ENCODE results near the gene JDP2.

Gene JDP2

GRCh38 chr14:75399843-75400775, 27.7 kb upstream of the JDP2 start:
- no peak overlapping the region for H3K4me3 Mint-ChIP-seq
- peaks cover 6% of the 10 kb centered on the region for H3K4me1 Mint-ChIP-seq (ENCODE audit: low read depth)
- H3K27ac Mint-ChIP-seq: no peak overlapping the region
- no peak for DNase-seq
- H3K9me3 Mint-ChIP-seq: no peaks in the 10 kb centered on the region
- H3K27me3 Mint-ChIP-seq: no peaks in the 10 kb centered on the region
- H3K36me3 Mint-ChIP-seq (ENCODE audit: low read depth): no peaks in the 10 kb centered on the region

GRCh38 chr14:75401361-75401760, 26.5 kb upstream of the JDP2 start:
- Mint-ChIP-seq H3K4me3 (no peak overlapping the region), H3K27ac (no peak overlapping the region), H3K4me1 (ENCODE audit: low read depth) (peaks cover 6% of the 10 kb centered on the region), H3K36me3 (ENCODE audit: low read depth) (no peaks in the 10 kb centered on the region), H3K27me3 (no peaks in the 10 kb centered on the region), H3K9me3 (no peaks in the 10 kb centered on the region)
- DNase-seq: no peak

- Mint-ChIP-seq H3K4me3 (no peak overlapping the region), H3K4me1 (ENCODE audit: low read depth) (peaks cover 6% of the 10 kb centered on the region), H3K27ac (no peak overlapping the region), H3K27me3 (no peaks in the 10 kb centered on the region), H3K36me3 (ENCODE audit: low read depth) (no peaks in the 10 kb centered on the region), H3K9me3 (no peaks in the 10 kb centered on the region)
- DNase-seq: no peak
Observed at GRCh38 chr14:75402867-75403413, 24.9 kb upstream of the JDP2 start.

GRCh38 chr14:75404847-75405246, 23.0 kb upstream of the JDP2 start:
- no peak overlapping the region for H3K27ac Mint-ChIP-seq
- H3K36me3 Mint-ChIP-seq (ENCODE audit: low read depth): no peaks in the 10 kb centered on the region

GRCh38 chr14:75406102-75406501, 21.7 kb upstream of the JDP2 start:
- no peak for DNase-seq
- no peak overlapping the region for H3K4me3 Mint-ChIP-seq
- no peaks in the 10 kb centered on the region for H3K36me3 Mint-ChIP-seq (ENCODE audit: low read depth)
- H3K4me1 Mint-ChIP-seq (ENCODE audit: low read depth): no peaks in the 10 kb centered on the region
- no peaks in the 10 kb centered on the region for H3K27me3 Mint-ChIP-seq
- no peak overlapping the region for H3K27ac Mint-ChIP-seq
- H3K9me3 Mint-ChIP-seq: no peaks in the 10 kb centered on the region

More at GRCh38 chr14:75404847-75405246, 23.0 kb upstream of the JDP2 start:
- DNase-seq: no peak
- H3K27me3 Mint-ChIP-seq: no peaks in the 10 kb centered on the region
- H3K4me1 Mint-ChIP-seq (ENCODE audit: low read depth): peaks cover 6% of the 10 kb centered on the region
- H3K4me3 Mint-ChIP-seq: no peak overlapping the region
- H3K9me3 Mint-ChIP-seq: no peaks in the 10 kb centered on the region

- Mint-ChIP-seq H3K4me3 (no peak overlapping the region), H3K27me3 (no peaks in the 10 kb centered on the region), H3K9me3 (no peaks in the 10 kb centered on the region)
Observed at GRCh38 chr14:75406856-75407255, 21.0 kb upstream of the JDP2 start.

GRCh38 chr14:75409316-75410205, 18.3 kb upstream of the JDP2 start:
- no peaks in the 10 kb centered on the region for H3K27me3 Mint-ChIP-seq
- no peaks in the 10 kb centered on the region for H3K36me3 Mint-ChIP-seq (ENCODE audit: low read depth)
- H3K4me3 Mint-ChIP-seq: no peak overlapping the region
- H3K4me1 Mint-ChIP-seq (ENCODE audit: low read depth): no peaks in the 10 kb centered on the region
- H3K27ac Mint-ChIP-seq: no peak overlapping the region
- H3K9me3 Mint-ChIP-seq: no peaks in the 10 kb centered on the region
- no peak for DNase-seq

More at GRCh38 chr14:75406856-75407255, 21.0 kb upstream of the JDP2 start:
- no peaks in the 10 kb centered on the region for H3K36me3 Mint-ChIP-seq (ENCODE audit: low read depth)
- no peak for DNase-seq
- no peaks in the 10 kb centered on the region for H3K4me1 Mint-ChIP-seq (ENCODE audit: low read depth)
- H3K27ac Mint-ChIP-seq: no peak overlapping the region

- no peak for DNase-seq
- Mint-ChIP-seq H3K27ac (no peak overlapping the region), H3K4me3 (no peak overlapping the region), H3K9me3 (no peaks in the 10 kb centered on the region), H3K27me3 (no peaks in the 10 kb centered on the region), H3K4me1 (ENCODE audit: low read depth) (no peaks in the 10 kb centered on the region), H3K36me3 (ENCODE audit: low read depth) (no peaks in the 10 kb centered on the region)
Observed at GRCh38 chr14:75411214-75411540, 16.6 kb upstream of the JDP2 start.

- no peaks in the 10 kb centered on the region for H3K4me1 Mint-ChIP-seq (ENCODE audit: low read depth)
- no peak overlapping the region for H3K27ac Mint-ChIP-seq
- no peaks in the 10 kb centered on the region for H3K36me3 Mint-ChIP-seq (ENCODE audit: low read depth)
- no peak for DNase-seq
- H3K4me3 Mint-ChIP-seq: no peak overlapping the region
- no peaks in the 10 kb centered on the region for H3K27me3 Mint-ChIP-seq
- H3K9me3 Mint-ChIP-seq: no peaks in the 10 kb centered on the region
Observed at GRCh38 chr14:75413013-75413412, 14.8 kb upstream of the JDP2 start.

- Mint-ChIP-seq H3K4me1 (ENCODE audit: low read depth) (peaks cover 17% of the 10 kb centered on the region), H3K27me3 (no peaks in the 10 kb centered on the region), H3K9me3 (no peaks in the 10 kb centered on the region), H3K4me3 (no peak overlapping the region), H3K36me3 (ENCODE audit: low read depth) (no peaks in the 10 kb centered on the region), H3K27ac (no peak overlapping the region)
- DNase-seq: no peak
Observed at GRCh38 chr14:75417674-75418073, 10.1 kb upstream of the JDP2 start.

GRCh38 chr14:75418850-75419768, 8.7 kb upstream of the JDP2 start:
- Mint-ChIP-seq H3K27me3 (no peaks in the 10 kb centered on the region), H3K27ac (peak overlapping the region; percentile 5), H3K36me3 (ENCODE audit: low read depth) (no peaks in the 10 kb centered on the region), H3K4me1 (ENCODE audit: low read depth) (peaks cover 17% of the 10 kb centered on the region), H3K9me3 (no peaks in the 10 kb centered on the region), H3K4me3 (no peak overlapping the region)
- DNase-seq: peak; percentile 55

- Mint-ChIP-seq H3K4me1 (ENCODE audit: low read depth) (peaks cover 25% of the 10 kb centered on the region), H3K4me3 (no peak overlapping the region), H3K9me3 (peaks cover 3% of the 10 kb centered on the region), H3K27me3 (peaks cover 26% of the 10 kb centered on the region), H3K36me3 (ENCODE audit: low read depth) (no peaks in the 10 kb centered on the region), H3K27ac (no peak overlapping the region)
- no peak for DNase-seq
Observed at GRCh38 chr14:75422169-75422568, 5.7 kb upstream of the JDP2 start.

- Mint-ChIP-seq H3K9me3 (peaks cover 3% of the 10 kb centered on the region), H3K4me3 (no peak overlapping the region), H3K27ac (no peak overlapping the region)
Observed at GRCh38 chr14:75424496-75424895, 3.3 kb upstream of the JDP2 start.

GRCh38 chr14:75425446-75425845, 2.4 kb upstream of the JDP2 start:
- no peak for DNase-seq
- Mint-ChIP-seq H3K4me3 (no peak overlapping the region), H3K27ac (no peak overlapping the region), H3K27me3 (peaks cover 41% of the 10 kb centered on the region), H3K9me3 (peaks cover 3% of the 10 kb centered on the region), H3K4me1 (ENCODE audit: low read depth) (peaks cover 13% of the 10 kb centered on the region), H3K36me3 (ENCODE audit: low read depth) (no peaks in the 10 kb centered on the region)

More at GRCh38 chr14:75424496-75424895, 3.3 kb upstream of the JDP2 start:
- Mint-ChIP-seq H3K27me3 (peaks cover 38% of the 10 kb centered on the region), H3K36me3 (ENCODE audit: low read depth) (no peaks in the 10 kb centered on the region), H3K4me1 (ENCODE audit: low read depth) (peaks cover 16% of the 10 kb centered on the region)
- DNase-seq: no peak

Data from activated T-cell treated with anti-CD3 and anti-CD28 coated beads, Interleukin-2, amount 50 U/mL, for 24 hours (primary cell).